Neural progenitor cell (in vitro differentiated cells): ENCODE results near the gene UPF3A.

Experiments
- EZH2 ChIP-seq: fragments of 200-600 bp; sonication (generic); IDR thresholded peaks from 2 replicates; pipeline ENCODE4 v1.6.1; 2017; ENCODE audit warnings: antibody characterized with exemption, mild to moderate bottlenecking, moderate library complexity
- TF ChIP-seq, protein P1 (sequence below): fragments of 200-600 bp; sonication (generic); IDR thresholded peaks from 2 replicates; pipeline ENCODE4 v1.5.1; 2017; ENCODE audit warnings: antibody characterized with exemption, mild to moderate bottlenecking

DNA sequence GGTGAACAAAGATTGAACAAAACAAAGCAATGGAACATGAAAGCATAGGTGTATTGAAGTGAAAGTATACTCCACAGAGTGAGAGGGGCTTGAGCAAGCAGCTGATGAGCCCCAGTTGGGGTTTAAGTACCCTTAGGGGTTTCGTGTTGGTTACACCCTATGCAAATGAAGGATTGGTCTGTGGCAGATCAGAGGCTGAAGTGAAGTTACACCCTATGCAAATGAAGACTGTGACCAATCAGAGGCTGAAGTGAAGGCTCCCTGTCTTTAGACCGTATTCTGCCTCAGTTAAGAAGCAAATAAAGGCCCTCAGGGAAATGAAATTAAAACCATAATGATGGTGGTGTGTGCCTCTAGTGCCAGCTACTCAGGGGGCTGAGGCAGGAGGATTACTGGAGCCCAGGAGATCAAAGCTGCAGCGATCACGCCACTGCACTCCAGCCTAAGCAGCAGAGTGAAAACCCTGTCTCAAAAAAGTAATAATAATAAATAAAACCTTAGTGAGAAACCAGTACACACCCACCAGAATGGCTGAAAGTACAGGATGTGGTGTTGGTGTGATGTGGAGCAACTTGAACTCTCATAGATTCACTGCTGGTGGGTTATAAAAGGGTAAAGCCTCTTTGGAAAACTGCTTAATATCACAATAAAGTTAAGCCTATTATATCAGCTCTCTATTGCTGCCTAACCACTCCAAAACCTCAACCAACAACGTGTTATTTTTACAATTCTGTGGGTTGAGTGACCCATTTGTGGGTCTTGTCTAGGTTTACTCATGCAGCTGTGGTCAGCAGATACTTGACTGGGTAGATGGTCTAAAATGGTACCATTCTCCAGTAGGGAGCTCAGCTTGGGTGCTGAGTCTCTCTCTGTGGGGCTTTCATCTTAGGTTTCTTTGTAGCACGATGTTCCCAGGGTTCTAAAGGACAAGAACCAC, 12.8 kb upstream of the UPF3A start:
- no peak for TF ChIP-seq EZH2
- TF ChIP-seq, protein P1, sequence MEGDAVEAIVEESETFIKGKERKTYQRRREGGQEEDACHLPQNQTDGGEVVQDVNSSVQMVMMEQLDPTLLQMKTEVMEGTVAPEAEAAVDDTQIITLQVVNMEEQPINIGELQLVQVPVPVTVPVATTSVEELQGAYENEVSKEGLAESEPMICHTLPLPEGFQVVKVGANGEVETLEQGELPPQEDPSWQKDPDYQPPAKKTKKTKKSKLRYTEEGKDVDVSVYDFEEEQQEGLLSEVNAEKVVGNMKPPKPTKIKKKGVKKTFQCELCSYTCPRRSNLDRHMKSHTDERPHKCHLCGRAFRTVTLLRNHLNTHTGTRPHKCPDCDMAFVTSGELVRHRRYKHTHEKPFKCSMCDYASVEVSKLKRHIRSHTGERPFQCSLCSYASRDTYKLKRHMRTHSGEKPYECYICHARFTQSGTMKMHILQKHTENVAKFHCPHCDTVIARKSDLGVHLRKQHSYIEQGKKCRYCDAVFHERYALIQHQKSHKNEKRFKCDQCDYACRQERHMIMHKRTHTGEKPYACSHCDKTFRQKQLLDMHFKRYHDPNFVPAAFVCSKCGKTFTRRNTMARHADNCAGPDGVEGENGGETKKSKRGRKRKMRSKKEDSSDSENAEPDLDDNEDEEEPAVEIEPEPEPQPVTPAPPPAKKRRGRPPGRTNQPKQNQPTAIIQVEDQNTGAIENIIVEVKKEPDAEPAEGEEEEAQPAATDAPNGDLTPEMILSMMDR = no peak
